GM19193 (cell line): ENCODE results near the gene GABPB1.

Experiments used
- POLR2A ChIP-seq: IDR thresholded peaks from 4 replicates; pipeline ENCODE4 v1.6.1; 2011; ENCODE audit not compliant: insufficient read depth, insufficient read length; ENCODE audit errors: extremely low read depth

Gene GABPB1

DNA sequence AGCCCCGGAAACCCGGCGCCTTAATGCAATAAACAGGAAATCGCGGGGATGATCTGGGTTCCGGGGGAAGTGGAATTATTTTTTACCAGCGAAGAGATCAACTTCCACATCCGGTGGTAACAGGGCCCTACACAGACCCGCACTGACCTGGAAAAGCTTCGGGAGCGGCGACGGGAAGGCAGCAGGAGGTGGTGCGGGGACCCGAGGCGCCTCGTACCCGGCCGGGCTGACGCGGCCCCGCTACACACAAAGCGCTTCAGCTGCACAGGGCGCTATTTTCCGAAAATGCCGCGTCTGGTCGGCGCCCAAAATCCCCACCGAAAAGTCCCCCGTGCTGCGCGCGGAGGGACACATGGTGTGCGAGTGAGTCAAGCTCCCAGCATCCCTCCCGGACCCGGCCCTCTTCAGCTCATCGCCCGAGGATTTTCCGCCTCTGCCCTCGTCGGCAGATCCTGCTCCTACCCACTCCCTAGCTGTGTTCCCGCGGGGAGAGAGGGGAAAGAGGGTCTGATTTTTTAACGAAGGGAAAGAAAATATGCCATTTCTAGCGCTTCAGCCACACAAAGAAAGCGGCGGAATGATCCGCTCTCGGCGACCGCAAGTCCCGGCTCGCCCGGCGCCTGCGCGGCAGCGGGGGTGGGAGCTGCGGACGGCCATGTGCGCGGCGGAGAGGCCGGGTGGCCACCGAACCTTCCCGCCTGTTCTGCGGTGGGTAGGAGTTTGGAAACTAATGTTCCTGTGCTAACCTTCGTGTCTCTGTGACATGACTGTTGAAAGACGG, at the start of gene GABPB1:
Gene GABPB1, minus strand, starts transcription at position 361 of the 781 bp plus-strand sequence. CDS start 45,400 bp downstream, outside the sequence.
- peak; percentile 93 for TF ChIP-seq POLR2A

DNA sequence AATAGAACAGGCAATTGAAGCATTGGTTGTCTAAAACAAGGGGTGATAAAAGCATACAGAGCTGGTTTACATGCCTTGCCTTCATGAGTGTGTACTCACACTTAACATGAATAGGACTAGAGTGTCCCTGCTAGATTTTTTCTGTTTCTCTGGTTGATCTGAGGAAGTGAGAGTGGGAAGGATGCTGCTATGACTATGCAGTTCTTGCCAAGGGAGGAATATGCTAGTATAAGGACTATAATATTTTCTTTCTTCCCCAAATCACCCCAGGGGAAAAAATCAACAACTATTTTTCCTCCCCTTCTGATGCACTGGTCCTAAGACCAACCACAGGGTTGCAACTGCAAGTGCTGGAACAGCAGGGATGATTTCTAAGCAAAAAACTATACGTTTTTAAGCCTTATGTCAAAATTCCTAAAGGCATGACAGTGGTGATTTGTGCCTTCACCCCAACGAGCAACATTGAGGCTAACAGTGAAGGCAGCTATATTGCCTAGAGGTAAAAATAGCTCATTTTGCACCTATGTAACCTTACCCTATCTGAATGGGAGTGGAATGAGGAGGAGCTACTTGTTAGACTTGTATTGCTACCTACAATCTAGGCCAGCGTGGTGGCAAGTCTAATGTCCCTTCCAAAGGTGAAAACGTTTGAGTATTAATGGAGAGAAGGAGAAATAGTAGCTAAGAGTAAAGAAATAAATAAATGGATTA, 35.7 kb upstream of the GABPB1 start:
- no peak for TF ChIP-seq POLR2A

DNA sequence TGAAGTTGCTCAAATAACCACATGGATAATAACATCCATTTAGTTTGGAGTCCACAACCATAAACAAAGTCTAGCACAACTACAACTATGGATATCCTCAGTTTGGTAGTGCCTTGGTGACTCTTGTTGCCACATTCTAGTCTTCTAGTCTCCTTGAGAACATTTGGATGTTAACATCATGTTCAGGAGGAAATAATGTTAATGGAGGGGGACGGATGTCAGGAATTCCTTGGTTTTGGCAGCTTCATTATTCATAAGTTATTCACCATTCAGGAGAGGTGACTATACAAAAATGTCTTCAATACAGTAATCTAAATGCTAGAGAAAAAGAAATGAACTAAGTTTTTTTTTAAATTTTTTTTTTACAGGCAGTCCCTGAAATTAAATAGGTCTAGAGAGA, 26.4 kb upstream of the GABPB1 start:
- no peak for TF ChIP-seq POLR2A

DNA sequence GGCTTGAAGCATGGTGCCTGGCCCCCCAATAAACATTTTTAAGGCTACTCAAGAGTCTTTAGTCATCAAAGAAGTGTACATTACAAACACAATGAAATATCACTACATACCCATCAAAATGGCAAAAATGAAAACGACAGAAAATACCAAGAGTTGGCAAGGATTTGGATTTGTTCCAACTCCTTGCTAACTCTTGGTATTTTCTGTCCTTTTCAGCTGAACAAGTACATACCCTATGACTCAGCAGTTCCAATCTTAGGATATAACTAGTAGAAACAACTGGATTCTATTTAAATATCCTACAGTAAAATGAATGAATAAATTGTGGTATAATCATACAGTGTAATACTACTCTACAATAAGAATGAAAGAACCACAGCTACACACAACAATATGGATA, 25.1 kb upstream of the GABPB1 start:
- TF ChIP-seq POLR2A = no peak

DNA sequence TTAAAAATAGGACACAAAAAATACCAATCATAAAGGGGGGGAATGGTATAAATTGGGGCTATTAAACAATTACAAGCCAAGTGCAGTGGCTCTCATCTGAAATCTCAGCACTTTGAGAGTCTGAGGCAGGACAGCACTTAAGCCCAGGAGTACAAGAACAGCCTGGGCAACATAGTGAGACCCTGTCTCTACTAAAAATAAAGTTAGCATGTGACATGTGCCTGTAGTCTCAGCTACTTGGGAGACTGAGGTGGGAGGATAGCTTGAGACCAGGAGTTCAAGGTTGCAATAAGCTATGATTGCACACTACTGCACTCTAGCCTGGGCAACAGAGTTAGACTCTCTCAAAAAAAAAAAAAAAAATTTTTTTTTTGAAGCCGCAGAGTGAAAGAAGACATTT, 23.8 kb upstream of the GABPB1 start:
- no peak for TF ChIP-seq POLR2A

DNA sequence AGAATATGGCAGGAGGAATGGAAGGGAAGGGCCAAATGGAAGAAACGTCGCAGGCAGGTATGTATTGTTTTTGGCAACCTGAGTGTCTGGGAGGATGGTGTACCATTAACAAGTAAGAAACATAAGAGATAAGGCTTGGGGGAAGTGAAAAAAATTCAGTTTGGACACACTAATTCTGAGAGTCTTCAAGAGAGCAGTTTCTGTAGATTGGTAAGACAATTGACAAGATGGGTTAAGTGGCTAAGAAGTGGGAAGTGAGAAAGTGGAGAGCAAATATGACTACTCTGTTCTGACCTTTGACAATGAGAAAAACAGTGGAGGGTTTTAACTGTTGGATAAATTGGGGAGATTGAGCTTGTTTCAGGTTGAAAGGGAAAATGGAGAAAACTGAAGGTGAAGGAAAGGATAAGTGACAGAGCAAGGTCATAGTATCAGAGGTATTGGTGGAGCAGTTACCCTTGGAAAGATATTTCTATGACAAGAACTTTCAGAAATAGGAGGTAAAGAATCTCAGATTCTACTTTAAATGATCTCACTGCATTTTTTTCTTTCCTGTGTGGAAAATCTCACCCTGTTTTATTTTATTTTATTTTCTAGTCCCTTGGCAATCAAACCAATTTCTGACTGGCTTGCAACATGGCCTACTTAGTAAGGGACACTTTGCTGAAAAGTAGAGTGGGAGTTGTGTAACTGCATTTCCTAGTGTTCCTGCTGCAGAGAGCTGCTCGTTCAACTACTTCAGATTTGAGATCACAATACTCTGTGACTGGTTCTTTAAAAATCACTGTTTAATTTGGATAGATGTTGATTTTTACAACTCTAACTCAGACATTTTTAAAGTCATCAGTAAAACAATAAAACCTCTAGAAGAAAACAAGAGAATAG, 23.1 kb upstream of the GABPB1 start:
- no peak for TF ChIP-seq POLR2A

DNA sequence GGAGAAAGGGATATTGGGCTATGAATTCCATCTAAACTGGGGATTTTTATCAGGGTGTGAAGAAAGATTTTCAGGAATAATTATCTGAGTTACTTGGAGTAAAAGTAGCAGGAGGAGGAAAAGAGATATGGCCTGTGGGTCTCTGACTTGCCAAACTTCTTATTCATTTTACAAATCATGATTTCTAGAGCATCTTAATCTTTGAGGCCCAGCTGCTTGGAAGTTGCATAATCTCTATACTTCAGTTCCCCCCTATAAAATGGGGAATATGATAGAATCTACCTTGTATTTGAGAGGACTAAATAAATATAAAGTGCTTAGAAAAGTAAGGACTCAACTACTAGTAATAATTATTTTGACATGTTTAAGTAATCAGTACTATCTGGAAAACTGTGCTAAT, 11.0 kb upstream of the GABPB1 start:
- TF ChIP-seq POLR2A = no peak

DNA sequence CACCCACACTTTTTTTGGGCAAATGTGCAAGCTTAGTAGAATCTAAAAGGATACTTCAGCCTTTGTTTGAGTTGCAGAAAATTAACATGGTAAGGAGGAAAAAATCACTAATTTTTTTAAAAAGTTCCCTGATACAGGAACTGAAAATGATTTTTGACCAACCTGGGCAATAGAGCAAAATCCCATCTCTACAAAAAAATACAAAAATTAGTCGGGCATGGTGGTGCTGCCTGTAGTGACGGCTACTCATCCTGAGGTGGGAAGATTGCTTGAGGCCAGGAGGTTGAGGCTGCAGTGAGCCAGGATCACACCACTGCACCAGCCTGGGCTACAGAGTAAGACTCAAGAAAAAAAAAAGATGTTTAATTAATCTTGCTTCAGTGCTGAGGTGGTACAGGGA, 10.6 kb upstream of the GABPB1 start:
- TF ChIP-seq POLR2A = no peak

DNA sequence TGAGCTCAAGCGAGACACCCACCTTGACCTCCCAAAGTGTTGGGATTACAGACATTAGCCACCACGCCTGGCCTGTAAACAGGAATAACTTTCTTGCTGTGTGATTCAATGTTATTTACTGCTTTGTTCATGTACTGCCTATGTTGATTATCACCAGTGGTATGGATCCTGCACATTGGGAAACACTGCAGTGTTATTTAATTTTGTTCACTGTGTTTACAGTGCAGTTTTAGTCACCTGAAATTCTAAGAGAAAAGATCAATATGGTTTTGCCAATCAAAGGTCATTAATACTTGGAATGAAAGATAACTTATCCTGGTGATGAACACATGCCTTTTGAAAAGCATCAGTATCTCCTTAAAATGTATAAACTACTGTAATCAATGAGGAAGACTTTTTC, 8.6 kb upstream of the GABPB1 start:
- TF ChIP-seq POLR2A = no peak

DNA sequence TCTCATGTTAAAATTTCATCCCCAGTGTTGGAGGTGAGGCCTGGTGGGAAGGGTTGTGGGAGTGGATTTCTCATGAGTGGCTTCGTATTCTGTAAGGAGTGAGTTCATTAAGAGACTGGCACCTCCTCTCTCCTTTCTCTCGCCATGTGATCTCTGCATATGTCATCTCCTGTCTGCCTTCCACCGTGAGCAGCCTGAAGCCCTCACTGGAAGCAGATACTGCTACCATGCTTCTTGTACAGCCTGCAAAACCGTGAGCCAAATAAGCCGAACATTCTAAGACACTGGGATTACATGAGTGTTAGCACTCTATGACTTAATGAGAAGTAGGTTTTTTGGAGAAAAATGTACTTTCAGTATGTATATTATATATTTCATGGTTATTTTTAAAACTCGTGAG, 6.8 kb upstream of the GABPB1 start:
- no peak for TF ChIP-seq POLR2A

DNA sequence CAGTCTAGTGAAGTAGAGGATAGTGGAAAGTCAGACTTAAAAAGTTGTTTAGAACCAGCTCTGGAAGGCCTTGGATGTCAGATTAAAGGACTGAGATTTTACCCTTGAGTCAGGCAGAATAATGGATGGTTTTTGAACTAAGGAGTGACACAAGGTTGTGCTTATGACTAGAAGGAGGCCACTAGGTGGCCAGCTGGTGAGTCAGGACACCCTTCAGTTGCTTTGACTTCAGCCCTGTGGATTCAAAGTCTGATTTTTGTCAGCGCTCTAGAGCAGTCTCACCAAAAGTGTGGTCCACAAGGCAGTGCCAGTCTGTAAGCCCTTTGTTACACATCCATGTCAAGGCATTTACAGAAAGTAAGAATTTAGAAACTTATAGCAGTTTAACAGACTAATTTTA, 3.8 kb upstream of the GABPB1 start:
- TF ChIP-seq POLR2A = no peak

DNA sequence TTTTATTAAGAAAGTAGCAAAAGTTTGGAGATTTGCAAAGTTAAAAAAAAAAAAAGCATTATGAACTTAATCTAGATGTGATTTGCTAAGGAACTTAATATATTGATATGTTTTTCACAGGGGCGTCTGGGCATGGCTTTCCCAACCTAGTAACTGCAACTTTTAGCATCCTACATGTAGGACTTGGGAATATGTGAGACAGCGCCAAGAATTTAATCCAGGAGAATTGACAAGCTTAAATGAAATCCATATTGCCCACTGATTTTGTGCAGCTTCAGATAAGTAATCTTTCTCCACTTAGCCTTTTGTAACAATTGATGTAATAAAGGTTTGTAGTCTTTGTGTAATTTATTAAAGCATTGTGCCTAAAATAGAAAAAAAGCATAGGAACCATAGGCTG, 982 bp upstream of the GABPB1 start:
- no peak for TF ChIP-seq POLR2A

DNA sequence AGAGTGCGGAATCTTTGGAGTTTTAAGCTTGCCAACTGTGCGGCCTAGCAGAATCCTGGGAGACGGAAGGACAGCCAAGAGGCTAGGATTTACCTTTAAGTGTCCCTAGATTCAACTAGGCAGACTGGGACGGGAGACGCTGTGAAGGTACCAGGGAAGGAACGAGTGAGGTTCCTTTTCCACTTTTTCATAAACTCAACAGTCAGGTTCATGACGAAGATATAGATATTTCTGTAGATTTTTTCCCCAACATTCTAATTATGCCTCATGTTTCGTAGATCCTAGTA, 564 bp upstream of the GABPB1 start:
- TF ChIP-seq POLR2A = no peak

DNA sequence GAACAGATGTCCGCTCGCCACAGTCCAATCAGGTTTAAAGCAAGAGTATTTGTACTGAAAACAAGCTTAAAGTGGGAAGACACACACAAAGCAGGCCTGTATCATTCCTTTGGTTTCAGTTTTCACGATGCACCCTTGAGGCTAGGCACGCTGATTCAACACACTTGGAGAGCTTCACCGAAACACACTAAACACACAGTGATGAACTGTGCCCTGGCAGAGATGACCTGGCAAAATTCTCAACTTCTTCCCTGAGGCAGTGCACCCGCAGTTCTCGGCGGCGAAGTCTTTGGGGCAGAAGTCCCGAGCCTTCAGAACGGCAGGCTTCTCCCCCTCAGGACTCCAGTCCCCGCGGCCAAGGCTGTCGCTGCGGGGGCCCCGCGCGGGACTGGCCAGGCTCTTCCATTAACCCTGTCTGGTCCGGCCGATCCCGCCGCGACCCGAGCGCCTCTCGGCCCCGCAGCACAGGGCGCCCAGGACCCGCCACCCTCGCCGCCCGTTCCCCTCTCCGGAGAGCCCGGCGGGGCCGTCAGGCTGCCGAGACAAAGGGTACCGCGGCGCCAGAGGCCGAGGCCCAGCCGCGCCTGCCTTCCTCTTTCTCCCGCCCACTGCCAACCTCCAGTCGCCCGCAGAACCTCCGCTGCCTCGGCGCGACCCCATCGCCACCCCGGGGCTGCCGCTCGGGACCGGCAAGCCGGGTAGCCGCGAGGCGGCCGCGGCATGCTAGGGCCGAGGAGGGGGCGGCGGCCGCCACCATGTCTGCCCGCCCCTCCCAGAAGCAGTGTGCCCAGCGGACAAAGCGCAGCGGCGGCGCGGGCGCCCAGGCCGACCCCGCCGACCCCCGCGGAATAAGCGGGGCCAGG, 792 bp downstream of the GABPB1 start:
- TF ChIP-seq POLR2A = peak; percentile 65
